ENCODE data around the gene FZD7.

GRCh38 chr2:202071107-202071506, 37.5 kb downstream of the FZD7 start:
- no peak for TF ChIP-seq NR2F6 (CRISPR knock-in tag; IDR thresholded peaks at IDR 0.05)
- no peak for TF ChIP-seq POLR2A (conservative IDR thresholded peaks at IDR 0.05)
- TF ChIP-seq ZNF174 (CRISPR knock-in tag; IDR thresholded peaks at IDR 0.05), result no peak
- no peak for TF ChIP-seq ETV5 (CRISPR knock-in tag; IDR thresholded peaks at IDR 0.05; ENCODE audit: low read depth)
- no peak for TF ChIP-seq ZNF589 (CRISPR knock-in tag; IDR thresholded peaks at IDR 0.05; ENCODE audit: low read depth)
- TF ChIP-seq POLR2AphosphoS5 (IDR thresholded peaks at IDR 0.05; ENCODE audit: control insufficient read depth, insufficient read depth, low read depth, low read length), result no peak
- TF ChIP-seq NFYB (IDR thresholded peaks at IDR 0.05; ENCODE audit: extremely low read depth, insufficient read length), result no peak
- no peak for TF ChIP-seq ARID2 (IDR thresholded peaks at IDR 0.05)
- TF ChIP-seq MAFF (IDR thresholded peaks at IDR 0.05; ENCODE audit: low read length), result no peak
- TF ChIP-seq, protein P1, sequence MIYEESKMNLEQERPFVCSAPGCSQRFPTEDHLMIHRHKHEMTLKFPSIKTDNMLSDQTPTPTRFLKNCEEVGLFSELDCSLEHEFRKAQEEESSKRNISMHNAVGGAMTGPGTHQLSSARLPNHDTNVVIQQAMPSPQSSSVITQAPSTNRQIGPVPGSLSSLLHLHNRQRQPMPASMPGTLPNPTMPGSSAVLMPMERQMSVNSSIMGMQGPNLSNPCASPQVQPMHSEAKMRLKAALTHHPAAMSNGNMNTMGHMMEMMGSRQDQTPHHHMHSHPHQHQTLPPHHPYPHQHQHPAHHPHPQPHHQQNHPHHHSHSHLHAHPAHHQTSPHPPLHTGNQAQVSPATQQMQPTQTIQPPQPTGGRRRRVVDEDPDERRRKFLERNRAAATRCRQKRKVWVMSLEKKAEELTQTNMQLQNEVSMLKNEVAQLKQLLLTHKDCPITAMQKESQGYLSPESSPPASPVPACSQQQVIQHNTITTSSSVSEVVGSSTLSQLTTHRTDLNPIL (CRISPR knock-in tag; IDR thresholded peaks at IDR 0.05), result no peak
- TF ChIP-seq LEF1 (IDR thresholded peaks at IDR 0.05), result no peak
- TF ChIP-seq JUND (IDR thresholded peaks at IDR 0.05; ENCODE audit: borderline replicate concordance, low read depth, low read length), result no peak
- no peak for TF ChIP-seq JUND (tag; IDR thresholded peaks at IDR 0.05; ENCODE audit: borderline replicate concordance, low read depth, low read length)
- TF ChIP-seq ZNF699 (CRISPR knock-in tag; IDR thresholded peaks at IDR 0.05; ENCODE audit: insufficient replicate concordance), result no peak
- no peak for TF ChIP-seq CTCF (IDR thresholded peaks at IDR 0.05 in 2 of 3, conservative IDR thresholded peaks at IDR 0.05 in 1 of 3; ENCODE audit: insufficient read depth in 2 of 3, low read depth in 1 of 3, low read length in 3 of 3)

Data from K562 (cell line).